Endothelial cell of umbilical vein (primary cell): ENCODE measurements around the gene EDEM1. TPM values are rescaled to one million over a fixed set of nuclear protein-coding genes. Genes with fewer than 3 reads are reported as not detected.

ENCODE experiments used
- BruUV-seq: library from RNA; stranded (reverse); fragments of 400-500 nt; replicated peaks from 2 replicates; lab custom pipeline; 2021; lab: Mats Ljungman, UMichigan
- CTCF ChIA-PET: fragments of 300-600, 350-600 bp; sonication (Branson Sonifier 250); formaldehyde crosslinking; loops from one replicate; lab custom pipeline; 2021; ENCODE audit warnings: antibody characterized with exemption, inconsistent platforms; lab: Charles Lee
- POLR2A ChIA-PET: fragments of 300-600, 350-600 bp; sonication (Branson Sonifier 250); formaldehyde crosslinking; loops from one replicate; lab custom pipeline; 2021; ENCODE audit warnings: antibody characterized with exemption, inconsistent platforms; lab: Charles Lee
- DNase-seq: peaks from one replicate; pipeline ENCODE4 v3.0.0-alpha.2; 2011; ENCODE audit warnings: low read depth, low spot score
- FAIRE-seq: peaks from 2 replicates; lab custom pipeline; 2011; peaks lifted over from hg19 to GRCh38; lab: Jason Lieb, UNC
- H2AFZ ChIP-seq: 2 replicates; pipeline ENCODE4 v1.6.0; 2012; ENCODE audit warnings: low read depth, low read length, control low read depth, inconsistent platforms
- H3K27ac ChIP-seq: 2 replicates; pipeline ENCODE4 v1.5.1; 2011; ENCODE audit warnings: low read depth, mild to moderate bottlenecking, control low read depth, low read length, moderate library complexity; ENCODE audit not compliant: insufficient read depth
- H3K27me3 ChIP-seq, 2 experiments: 2 replicates each; pipeline versions ENCODE4 v1.6.0 to v1.6.1; 2011; ENCODE audit warnings: low read length in 2 of 2, mixed read lengths in 1 of 2; ENCODE audit not compliant: control insufficient read depth in 2 of 2, insufficient read depth in 2 of 2
- H3K36me3 ChIP-seq, 2 experiments: 2 replicates in 1 of 2; 3 replicates in 1 of 2; pipeline ENCODE4 v1.5.1; 2011; ENCODE audit warnings: low read length in 2 of 2, mild to moderate bottlenecking in 1 of 2, moderate library complexity in 1 of 2; ENCODE audit not compliant: control insufficient read depth in 2 of 2, insufficient read depth in 2 of 2; ENCODE audit errors: extremely low read depth in 1 of 2
- H3K4me1 ChIP-seq: 3 replicates; pipeline ENCODE4 v1.5.1; 2011; ENCODE audit warnings: mild to moderate bottlenecking, low read length; ENCODE audit not compliant: control insufficient read depth, insufficient read depth; ENCODE audit errors: extremely low read depth
- H3K4me2 ChIP-seq: 2 replicates; pipeline ENCODE4 v1.6.1; 2011; ENCODE audit warnings: low read length, control low read depth, mixed read lengths; ENCODE audit not compliant: insufficient read depth
- H3K4me3 ChIP-seq, 3 experiments: fragments of 200-600 bp in 1 of 3; sonication (generic), shearing (Covaris generic) in 1 of 3; replicated peaks in 1 of 3; 2 replicates each; pipeline ENCODE4 v1.5.1; 2011 to 2016; ENCODE audit warnings: control low read depth in 3 of 3, low read length in 3 of 3, mild to moderate bottlenecking in 2 of 3, inconsistent platforms in 1 of 3, low read depth in 1 of 3, moderate library complexity in 1 of 3; ENCODE audit not compliant: insufficient read depth in 1 of 3
- H3K79me2 ChIP-seq: 2 replicates; pipeline ENCODE4 v1.6.0; 2012; ENCODE audit warnings: low read length, inconsistent platforms; ENCODE audit not compliant: control insufficient read depth, insufficient read depth
- H3K9ac ChIP-seq: replicated peaks from 2 replicates; pipeline ENCODE3; 2011; ENCODE audit warnings: low read length, control low read depth; ENCODE audit not compliant: insufficient read depth; ENCODE audit errors: extremely low read depth
- H3K9me1 ChIP-seq: replicated peaks from 3 replicates; pipeline ENCODE4 v1.6.0; 2011; ENCODE audit warnings: mild to moderate bottlenecking, low read length; ENCODE audit not compliant: control insufficient read depth, insufficient read depth; ENCODE audit errors: extremely low read depth
- H3K9me3 ChIP-seq: replicated peaks from 2 replicates; pipeline ENCODE4 v1.5.1; 2012; ENCODE audit warnings: low read length, inconsistent platforms; ENCODE audit not compliant: control insufficient read depth, insufficient read depth
- H4K20me1 ChIP-seq: replicated peaks from 2 replicates; pipeline ENCODE3; 2011; ENCODE audit warnings: mild to moderate bottlenecking, low read length; ENCODE audit not compliant: control insufficient read depth, insufficient read depth; ENCODE audit errors: extremely low read depth
- CTCF ChIP-seq, 2 donors: IDR thresholded peaks; 1 replicate in 1 of 2; 2 replicates in 1 of 2; pipeline ENCODE4 v1.5.1; 2011; ENCODE audit warnings: low read length in 2 of 2, mild to moderate bottlenecking in 2 of 2, moderate library complexity in 2 of 2, control low read depth in 1 of 2, inconsistent platforms in 1 of 2, low read depth in 1 of 2; ENCODE audit not compliant: insufficient read depth in 1 of 2; ENCODE audit errors: extremely low read depth in 1 of 2
- POLR2AphosphoS5 ChIP-seq: IDR thresholded peaks from 2 replicates; pipeline ENCODE4 v1.6.1; 2012; ENCODE audit warnings: low read depth, mild to moderate bottlenecking, control low read depth, low read length, moderate library complexity; ENCODE audit not compliant: insufficient read depth
- dilution Hi-C: fragments of 300-500 bp; cut with MboI; formaldehyde crosslinking; loops from one replicate; pipeline ENCODE4 v1.15.0; 2019; ENCODE audit warnings: low sequenced_read_pairs; ENCODE audit not compliant: extremely low pct_ligation_motif_present
- intact Hi-C: fragments of 100-400 bp; cut with micrococcal nuclease; formaldehyde crosslinking; loops from one replicate; pipeline ENCODE4 v1.10.0; 2022
- polyA plus RNA-seq, 4 experiments: library from polyadenylated mRNA; depleted of rRNA in 3 of 4; stranded (reverse) in 3 of 4; unstranded in 1 of 4; fragments of >200 nt; gene quantifications; 2 replicates each; pipeline versions ENCODE4 v1.2.1 to v1.2.3, GENCODE V29; 2011 to 2012; ENCODE audit warnings: missing spikeins in 1 of 4
- total RNA-seq: library from RNA; stranded (reverse); gene quantifications from 2 replicates; pipeline ENCODE4 v1.2.3, GENCODE V29; 2021
- TF ChIP-seq, protein P1 (sequence below): IDR thresholded peaks from 2 replicates; pipeline ENCODE4 v1.6.1; 2011; ENCODE audit not compliant: insufficient read depth, insufficient read length

EDEM1 gene
- total and polyA plus RNA-seq, 2 donors (not counting 3 experiments of a cell fraction or from before 2014, with no cell fraction given), result 19.4 to 61.1 TPM

DNA sequence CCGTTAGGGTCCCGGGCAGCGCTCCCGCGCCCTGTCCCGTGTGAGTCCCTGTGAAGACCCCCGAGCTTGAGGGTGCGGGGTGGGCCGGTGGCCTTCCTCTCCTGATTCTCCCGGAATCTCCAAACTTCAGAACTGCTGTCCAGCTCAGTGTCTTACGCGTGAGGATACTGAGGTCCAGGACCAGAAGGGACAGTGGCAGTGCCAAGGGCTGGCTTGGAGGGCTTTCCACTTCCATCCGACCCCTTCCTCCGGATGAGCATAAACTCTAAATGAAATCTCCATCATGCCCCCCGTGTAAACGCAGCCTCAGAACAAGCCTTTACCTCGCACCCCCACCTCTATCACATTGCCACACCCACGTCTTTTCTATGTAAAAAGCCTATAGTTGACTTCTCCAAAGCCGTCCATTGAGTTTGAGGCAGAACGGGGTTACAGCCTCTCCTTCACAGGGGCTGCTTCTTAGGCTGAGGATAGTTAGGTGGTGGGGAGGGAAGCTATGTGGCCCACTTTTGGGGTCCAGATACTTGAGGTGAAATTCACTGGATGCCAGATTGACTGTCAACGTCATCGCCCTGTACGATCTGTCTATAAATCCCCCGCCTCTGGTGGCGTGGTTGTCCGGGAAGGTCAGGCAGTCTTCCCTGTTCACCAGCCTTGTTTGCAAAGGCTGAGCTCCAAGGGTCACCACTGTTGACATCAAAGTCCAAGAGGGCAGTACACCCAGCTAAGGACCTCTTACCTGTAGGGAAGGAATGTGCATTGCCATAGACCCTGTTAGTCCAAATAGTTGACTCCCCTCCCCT is 1.1 kb downstream of the EDEM1 start:
- Histone ChIP-seq H3K27me3 (no peaks in the 10 kb centered on the region), H3K9ac (peak overlapping the region; percentile 88), H3K27ac (peak overlapping the region; percentile 92), H3K36me3 (peaks cover 0 to 2% of the 10 kb centered on the region in 2 experiments), H3K4me2 (peak overlapping the region; percentile 74), H4K20me1 (no peaks in the 10 kb centered on the region), H3K79me2 (peaks cover 56% of the 10 kb centered on the region), H3K4me1 (peaks cover 20% of the 10 kb centered on the region), H2AFZ (peak overlapping the region; percentile 24), H3K9me1 (no peaks in the 10 kb centered on the region), H3K9me3 (no peaks in the 10 kb centered on the region), H3K4me3 (peak overlapping the region; percentile 82 to 88 (median 83))
- peak; percentile 71 for FAIRE-seq
- POLR2A ChIA-PET, result interaction anchor here (0.5 to 0.9 kb wide), 2 partner anchors 8 to 63 kb away, joined by 3 read pairs; no protein-coding TSS in a partner anchor
- TF ChIP-seq POLR2AphosphoS5 (no peak), CTCF (IDR thresholded peaks at IDR 0.05; ENCODE audit: extremely low read depth in 1 of 2, insufficient read depth in 1 of 2, low read depth in 1 of 2, low read length in 2 of 2) (no peak)
- TF ChIP-seq, protein P1, sequence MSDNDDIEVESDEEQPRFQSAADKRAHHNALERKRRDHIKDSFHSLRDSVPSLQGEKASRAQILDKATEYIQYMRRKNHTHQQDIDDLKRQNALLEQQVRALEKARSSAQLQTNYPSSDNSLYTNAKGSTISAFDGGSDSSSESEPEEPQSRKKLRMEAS, result no peak
- dilution Hi-C loops, result no loop called here
- BruUV-seq, result TSS peak; percentile 33
- DNase-seq, result peak; percentile 55
- CTCF ChIA-PET, result interaction anchor here (0.8 to 2.8 kb wide), 4 partner anchors 8 to 67 kb away, joined by 3 to 11 read pairs (median 5); no protein-coding TSS in a partner anchor
- intact Hi-C loops, result loop anchor here (5.0 kb wide), 2 partner anchors 476 to 696 kb away; partner anchors contain the start of gene ITPR1
